GM19395 (cell line): ENCODE measurements around the gene TRIM46.
"Not testable (repeated sequence)": the region's sequence is repeated elsewhere in the genome, so short reads cannot be mapped to it uniquely, and the experiment has no call there.

Experiments used
- ATAC-seq: cut with Tn5 transposase; IDR thresholded peaks from one replicate; pipeline ENCODE4 v1.9.1; 2021; ENCODE audit warnings: mild to moderate bottlenecking, moderate library complexity; ENCODE audit not compliant: unreplicated experiment

Gene TRIM46

DNA sequence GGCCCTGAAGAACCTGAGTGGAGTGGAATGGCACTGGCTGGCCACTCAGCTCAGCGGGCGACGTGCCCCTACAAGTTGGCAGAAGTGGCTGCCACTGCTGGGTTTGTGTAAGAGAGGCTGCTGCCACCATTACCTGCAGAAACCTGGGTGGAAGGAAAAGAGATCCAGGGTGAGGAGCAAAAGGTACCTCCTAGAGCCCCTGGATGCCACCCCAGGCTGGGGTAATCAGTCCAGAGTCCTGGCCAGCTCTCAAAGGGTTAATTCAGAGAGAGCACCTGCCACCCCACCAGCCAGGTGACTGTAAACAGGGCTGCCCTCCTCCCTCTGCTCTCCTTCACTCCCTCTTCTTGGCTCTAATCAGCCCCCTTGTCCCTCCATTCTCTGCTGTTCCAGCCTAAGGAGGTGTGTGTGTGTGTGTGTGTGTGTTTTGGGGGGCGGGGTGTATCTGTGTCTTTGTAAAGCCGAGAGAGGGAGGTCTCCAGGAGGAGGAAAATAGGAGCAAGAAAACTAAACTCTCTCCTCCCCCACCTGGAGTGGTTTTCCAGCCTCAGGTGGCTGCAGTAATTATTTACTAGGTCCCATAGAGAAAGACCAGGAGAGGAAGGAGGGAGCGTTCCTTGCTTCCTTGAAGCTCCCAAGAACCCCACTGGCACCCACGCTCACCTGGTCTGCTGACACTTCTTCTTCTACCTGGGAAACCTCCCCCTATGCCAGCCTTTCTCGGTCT is 12.6 kb downstream of the TRIM46 start:
- ATAC-seq: no peak

DNA sequence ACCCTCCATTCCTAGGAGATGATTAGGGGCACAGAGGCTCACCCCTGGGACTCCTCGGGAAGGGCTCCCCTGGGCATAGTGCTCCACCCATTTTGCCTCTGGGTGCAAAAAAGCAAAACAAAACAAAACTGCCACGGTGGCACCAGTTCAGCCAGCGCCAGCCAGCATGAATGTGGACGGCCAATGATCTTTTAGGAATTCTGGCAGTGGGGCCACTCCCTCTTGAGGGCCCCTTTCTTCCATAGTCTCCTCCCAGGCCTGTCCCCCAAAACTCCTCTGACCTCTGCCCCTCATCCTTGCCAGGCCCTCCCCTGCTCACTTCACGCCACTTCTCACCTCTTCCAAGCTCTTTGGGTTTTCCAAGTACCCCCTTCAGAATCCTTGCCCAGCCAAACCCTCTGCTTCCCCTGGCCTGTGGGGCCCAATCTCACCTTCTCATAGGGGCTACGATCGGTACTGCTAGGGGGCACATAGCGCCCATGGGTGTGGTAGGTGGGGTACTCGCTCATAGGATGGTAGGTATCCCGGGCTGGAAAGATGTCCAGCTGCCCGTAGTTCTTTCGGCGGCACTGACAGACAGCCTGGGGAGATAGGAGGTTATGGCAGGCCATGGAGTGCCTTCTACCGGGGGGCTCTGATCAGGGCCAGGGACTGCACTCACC is 13.3 kb downstream of the TRIM46 start:
- ATAC-seq: no peak

DNA sequence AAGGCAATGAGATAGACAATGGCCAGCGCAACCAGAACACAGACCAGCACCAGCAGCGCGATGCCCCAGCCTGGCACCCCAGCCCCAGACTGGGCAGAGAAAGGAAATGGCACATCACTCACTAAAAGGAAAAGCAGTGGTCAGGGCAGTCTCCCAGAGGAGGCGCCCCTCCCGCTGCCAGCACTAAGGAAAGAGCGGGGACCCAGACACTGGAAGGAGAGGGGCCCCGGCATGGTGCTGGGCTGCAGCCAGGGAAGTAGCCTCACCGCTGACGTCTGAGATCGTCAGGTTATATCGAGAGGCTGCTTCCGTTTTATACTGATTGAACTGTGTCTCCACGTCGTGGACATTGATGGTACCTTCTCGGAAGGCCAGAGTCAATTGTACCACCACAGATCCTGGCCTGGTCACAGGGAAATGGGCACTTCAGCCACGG is 13.8 kb downstream of the TRIM46 start:
- no peak for ATAC-seq

- no peak for ATAC-seq
Observed at GRCh38 chr1:155188268-155188667, 14.6 kb downstream of the TRIM46 start.

- not testable (repeated sequence) for ATAC-seq
Observed at GRCh38 chr1:155189926-155190325, 16.3 kb downstream of the TRIM46 start.

DNA sequence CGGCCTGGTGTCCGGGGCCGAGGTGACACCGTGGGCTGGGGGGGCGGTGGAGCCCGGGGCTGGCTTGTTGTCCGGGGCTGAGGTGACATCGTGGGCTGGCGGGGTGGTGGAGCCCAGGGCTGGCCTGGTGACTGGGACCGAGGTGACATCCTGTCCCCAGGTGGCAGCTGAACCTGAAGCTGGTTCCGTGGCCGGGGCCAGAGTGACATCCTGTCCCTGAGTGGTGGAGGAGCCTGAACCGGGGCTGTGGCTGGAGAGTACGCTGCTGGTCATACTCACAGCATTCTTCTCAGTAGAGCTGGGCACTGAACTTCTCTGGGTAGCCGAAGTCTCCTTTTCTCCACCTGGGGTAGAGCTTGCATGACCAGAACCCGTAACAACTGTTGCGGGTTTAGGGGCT is 18.3 kb downstream of the TRIM46 start:
- ATAC-seq: no peak

- ATAC-seq: no peak
Observed at GRCh38 chr1:155192346-155193274, 19.0 kb downstream of the TRIM46 start.

- peak; percentile 65 for ATAC-seq
Observed at GRCh38 chr1:155193275-155193990, 19.8 kb downstream of the TRIM46 start.

- ATAC-seq: not testable (repeated sequence)
Observed at GRCh38 chr1:155193991-155194240, 20.3 kb downstream of the TRIM46 start.

- no peak for ATAC-seq
Observed at GRCh38 chr1:155195201-155196102, 21.8 kb downstream of the TRIM46 start.

DNA sequence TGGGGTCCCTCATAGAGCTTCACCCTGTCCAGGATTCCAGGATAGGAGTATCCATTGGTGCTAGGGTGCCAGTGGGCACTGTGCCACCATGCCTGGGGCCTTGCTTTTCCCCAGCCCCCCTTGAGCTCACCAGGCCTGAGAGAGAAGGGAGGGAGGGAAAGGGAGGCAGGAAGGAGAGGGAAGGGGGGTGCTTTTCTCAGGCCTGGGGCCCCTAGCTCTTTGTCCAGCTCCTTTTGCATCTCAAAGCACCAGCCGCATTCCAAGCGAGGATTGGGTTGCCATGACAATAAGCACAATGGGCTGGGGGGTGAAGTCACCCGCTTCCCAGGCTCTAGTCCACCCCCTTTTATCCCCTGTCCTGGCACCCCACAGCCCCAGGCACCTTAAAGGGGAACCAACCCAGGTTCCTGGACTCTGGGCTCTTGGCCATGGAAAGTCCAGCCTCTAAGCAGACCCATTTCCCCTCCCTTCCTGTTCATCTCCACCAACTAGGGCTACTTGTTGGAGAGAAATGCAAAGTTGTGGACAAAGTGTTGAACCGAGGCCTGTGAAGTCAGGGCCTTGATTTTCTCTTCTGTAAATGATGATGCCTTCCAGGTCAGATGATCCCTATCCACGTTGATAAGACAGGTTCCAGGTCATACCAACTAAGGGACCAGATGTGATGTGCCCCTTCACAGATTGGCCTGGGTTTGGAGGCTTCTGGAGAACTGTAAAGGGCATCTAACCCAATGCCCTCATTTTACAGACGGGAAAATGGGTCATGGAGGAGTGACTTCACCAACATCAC is 22.6 kb downstream of the TRIM46 start:
- no peak for ATAC-seq

DNA sequence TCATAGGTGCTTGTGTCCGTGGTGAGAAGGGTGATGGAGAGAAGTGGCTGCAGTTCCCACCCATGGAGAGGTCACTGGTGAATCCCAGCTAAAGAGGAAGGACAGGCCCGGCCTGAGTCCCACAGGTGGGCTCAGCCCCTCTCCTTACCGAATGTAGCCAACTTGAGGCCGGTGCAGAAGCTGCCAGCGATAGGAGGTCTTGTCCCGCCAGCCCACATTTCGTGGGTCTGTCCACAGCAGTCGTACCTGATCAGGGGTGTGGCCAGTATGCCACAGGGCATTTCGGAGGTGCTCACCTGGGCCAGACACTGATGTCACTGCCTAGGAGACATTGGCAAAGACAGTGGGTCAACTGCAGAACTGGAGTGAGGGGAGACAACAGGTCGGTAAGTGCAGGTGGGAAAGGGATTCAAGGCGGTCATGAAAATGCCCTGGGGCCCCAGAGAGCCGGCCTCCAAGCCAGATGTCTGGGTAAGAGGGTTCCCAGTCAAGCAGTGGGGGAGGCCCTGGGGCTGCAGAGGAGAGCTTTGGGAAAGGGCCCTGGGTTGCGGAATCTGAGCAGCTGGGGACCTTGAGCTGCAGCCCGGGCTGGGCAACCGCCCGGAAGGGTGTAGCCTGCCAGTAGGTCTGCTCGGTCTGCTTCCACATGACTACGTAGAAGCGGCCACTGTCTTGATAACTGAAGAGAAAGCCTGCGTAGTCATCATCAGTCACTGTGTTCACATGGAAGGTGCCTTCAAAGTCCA is 23.4 kb downstream of the TRIM46 start:
- no peak for ATAC-seq

GRCh38 chr1:155197901-155198546 is 24.4 kb downstream of the TRIM46 start:
- no peak for ATAC-seq

DNA sequence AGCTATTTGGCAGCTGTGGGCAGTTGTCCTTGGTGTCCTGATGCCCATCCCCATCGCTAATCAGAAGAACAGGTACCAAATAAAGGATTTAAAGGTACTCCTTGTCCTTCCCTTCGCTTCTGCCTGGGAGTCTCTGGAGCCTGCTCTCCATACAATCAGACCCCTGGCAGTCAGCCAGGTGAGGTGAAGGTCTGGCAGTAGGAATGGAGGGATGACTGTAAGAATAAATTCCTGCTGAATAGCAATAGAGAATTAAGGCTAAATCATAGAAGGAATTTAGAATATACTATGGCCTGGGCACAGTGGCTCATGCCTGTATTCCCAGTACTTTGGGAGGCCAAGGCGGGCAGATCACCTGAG is 24.9 kb downstream of the TRIM46 start:
- no peak for ATAC-seq

- no peak for ATAC-seq
Observed at GRCh38 chr1:155199792-155200191, 26.1 kb downstream of the TRIM46 start.

DNA sequence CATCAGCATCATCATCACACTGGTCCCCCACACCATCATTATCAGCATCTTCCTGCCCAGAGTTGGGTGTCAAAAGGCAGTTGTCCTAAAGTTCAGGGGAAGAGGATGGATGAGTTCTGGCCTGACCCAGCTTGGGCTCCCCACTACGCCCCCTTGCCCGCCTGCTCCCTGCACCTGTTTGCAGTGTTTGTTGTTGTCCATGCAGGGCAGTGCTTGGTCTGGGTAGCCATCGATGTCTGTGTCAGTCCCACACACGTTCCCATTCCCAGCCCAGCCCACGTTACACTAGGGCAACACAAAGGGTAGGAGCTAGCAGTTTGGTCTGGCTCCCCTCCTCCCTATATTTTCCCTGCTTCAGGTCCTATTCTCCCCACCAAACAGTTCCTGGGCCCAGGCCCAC is 27.3 kb downstream of the TRIM46 start:
- ATAC-seq: no peak

- ATAC-seq: no peak
Observed at GRCh38 chr1:155202198-155202597, 28.5 kb downstream of the TRIM46 start.
